WTC11 (cell line): Measurements from ENCODE around the gene RUNX1. TPM values are rescaled to one million over a fixed set of nuclear protein-coding genes. Genes with fewer than 3 reads are reported as not detected.

Experiments used
- ATAC-seq: fragments of 200-7000 bp; cut with Tn5 transposase; 2 replicates; pipeline ENCODE4 v1.10.0; 2021; ENCODE audit warnings: mild to moderate bottlenecking, moderate library complexity
- CTCF ChIA-PET: fragments of 300-600 bp; sonication (Branson Sonifier 250); formaldehyde crosslinking; loops from one replicate; lab custom pipeline; 2021; ENCODE audit warnings: antibody characterized with exemption; lab: Charles Lee
- POLR2A ChIA-PET: fragments of 350-600 bp; sonication (Branson Sonifier 250); formaldehyde crosslinking; loops from one replicate; lab custom pipeline; 2021; ENCODE audit warnings: antibody characterized with exemption; lab: Charles Lee
- DNase-seq: peaks from one replicate; pipeline ENCODE4 v3.0.0; 2021; ENCODE audit warnings: low spot score
- H3K27ac Mint-ChIP-seq: 2 replicates; pipeline ENCODE4 v1.8.0; 2021; ENCODE audit warnings: mixed read lengths
- H3K27me3 Mint-ChIP-seq: 2 replicates; pipeline ENCODE4 v1.8.0; 2021; ENCODE audit warnings: low read depth, mild to moderate bottlenecking, moderate library complexity, mixed read lengths
- H3K36me3 Mint-ChIP-seq: 2 replicates; pipeline ENCODE4 v1.8.0; 2021; ENCODE audit warnings: mixed read lengths
- H3K4me1 Mint-ChIP-seq: 2 replicates; pipeline ENCODE4 v1.8.0; 2022; ENCODE audit warnings: mixed read lengths
- H3K4me3 Mint-ChIP-seq: 2 replicates; pipeline ENCODE4 v1.8.0; 2021; ENCODE audit warnings: mild to moderate bottlenecking, moderate library complexity, mixed read lengths
- H3K9me3 Mint-ChIP-seq: 2 replicates; pipeline ENCODE4 v1.8.0; 2021; ENCODE audit warnings: mixed read lengths
- AR ChIP-seq: fragments of 250-450 bp; sonication (Bioruptor Pico); IDR thresholded peaks from 2 replicates; pipeline ENCODE4 v1.9.0; 2021; ENCODE audit warnings: mild to moderate bottlenecking
- CBFB ChIP-seq: sonication (generic); formaldehyde crosslinking; IDR thresholded peaks from 2 replicates; pipeline ENCODE4 v1.8.1; 2022; ENCODE audit warnings: mild to moderate bottlenecking, low read depth, missing genetic modification reagents
- CREB1 ChIP-seq: sonication (generic); formaldehyde crosslinking; IDR thresholded peaks from 2 replicates; pipeline ENCODE4 v1.8.0; 2023; ENCODE audit warnings: mild to moderate bottlenecking, missing genetic modification reagents
- CTCF ChIP-seq: fragments of 200-600 bp; IDR thresholded peaks from 2 replicates; pipeline ENCODE4 v1.8.0; 2022; ENCODE audit warnings: antibody characterized with exemption
- E2F1 ChIP-seq: sonication (generic); formaldehyde crosslinking; IDR thresholded peaks from 2 replicates; pipeline ENCODE4 v1.8.0; 2022; ENCODE audit warnings: mild to moderate bottlenecking, missing genetic modification reagents
- ELF4 ChIP-seq: sonication (generic); formaldehyde crosslinking; IDR thresholded peaks from 2 replicates; pipeline ENCODE4 v1.8.1; 2022; ENCODE audit warnings: low read depth, mild to moderate bottlenecking, moderate library complexity, missing genetic modification reagents
- FOXK1 ChIP-seq: sonication (generic); formaldehyde crosslinking; IDR thresholded peaks from 2 replicates; pipeline ENCODE4 v1.8.0; 2022; ENCODE audit warnings: mild to moderate bottlenecking, moderate library complexity, missing genetic modification reagents
- FOXP4 ChIP-seq: sonication (generic); formaldehyde crosslinking; IDR thresholded peaks from 2 replicates; pipeline ENCODE4 v1.8.0; 2022; ENCODE audit warnings: mild to moderate bottlenecking, missing genetic modification reagents
- GRHL2 ChIP-seq: fragments of 250-450 bp; sonication (Bioruptor Pico); IDR thresholded peaks from 2 replicates; pipeline ENCODE4 v1.8.0; 2022; ENCODE audit warnings: mild to moderate bottlenecking, moderate library complexity; ENCODE audit not compliant: insufficient replicate concordance, severe bottlenecking
- KAT7 ChIP-seq: sonication (generic); formaldehyde crosslinking; IDR thresholded peaks from 2 replicates; pipeline ENCODE4 v1.8.1; 2023; ENCODE audit warnings: missing genetic modification reagents, mild to moderate bottlenecking, borderline replicate concordance
- MXD4 ChIP-seq: fragments of 250-450 bp; sonication (Bioruptor Pico); IDR thresholded peaks from 2 replicates; pipeline ENCODE4 v1.8.0; 2021; ENCODE audit warnings: mild to moderate bottlenecking, moderate library complexity, borderline replicate concordance
- NFE2L1 ChIP-seq: sonication (generic); formaldehyde crosslinking; IDR thresholded peaks from 2 replicates; pipeline ENCODE4 v1.8.1; 2023; ENCODE audit warnings: missing genetic modification reagents
- NR1H2 ChIP-seq: sonication (generic); formaldehyde crosslinking; IDR thresholded peaks from 2 replicates; pipeline ENCODE4 v1.9.0; 2021; ENCODE audit warnings: mild to moderate bottlenecking, moderate library complexity, missing genetic modification reagents
- PRRX2 ChIP-seq: fragments of 250-450 bp; sonication (Bioruptor Pico); IDR thresholded peaks from 2 replicates; pipeline ENCODE4 v1.8.0; 2021; ENCODE audit warnings: mild to moderate bottlenecking
- RELA ChIP-seq: sonication (generic); formaldehyde crosslinking; IDR thresholded peaks from 2 replicates; pipeline ENCODE4 v1.8.1; 2022; ENCODE audit warnings: missing genetic modification reagents, mild to moderate bottlenecking, borderline replicate concordance
- TEAD4 ChIP-seq: sonication (generic); formaldehyde crosslinking; IDR thresholded peaks from 2 replicates; pipeline ENCODE4 v1.8.0; 2022; ENCODE audit warnings: mild to moderate bottlenecking, missing genetic modification reagents
- ZNF121 ChIP-seq: sonication (generic); formaldehyde crosslinking; IDR thresholded peaks from 2 replicates; pipeline ENCODE4 v1.8.0; 2023; ENCODE audit warnings: missing genetic modification reagents
- ZNF263 ChIP-seq: sonication (generic); formaldehyde crosslinking; IDR thresholded peaks from 2 replicates; pipeline ENCODE4 v1.8.1; 2022; ENCODE audit warnings: low read depth, mild to moderate bottlenecking, moderate library complexity, missing genetic modification reagents
- ZNF416 ChIP-seq: fragments of 250-450 bp; sonication (Bioruptor Pico); IDR thresholded peaks from 2 replicates; pipeline ENCODE4 v1.9.0; 2021; ENCODE audit warnings: mild to moderate bottlenecking, inconsistent platforms
- total RNA-seq: library from RNA; stranded (reverse); gene quantifications from 3 replicates; pipeline ENCODE4 v1.2.3, GENCODE V29; 2021
- TF ChIP-seq, protein P1 (sequence below): fragments of 250-450 bp; sonication (Bioruptor Pico); IDR thresholded peaks from 2 replicates; pipeline ENCODE4 v1.8.0; 2021; ENCODE audit warnings: mild to moderate bottlenecking
- TF ChIP-seq, protein P2 (sequence below): sonication (generic); formaldehyde crosslinking; IDR thresholded peaks from 2 replicates; pipeline ENCODE4 v1.8.1; 2023; ENCODE audit warnings: mild to moderate bottlenecking, missing genetic modification reagents
- TF ChIP-seq, protein P3 (sequence below): fragments of 250-450 bp; sonication (Bioruptor Pico); conservative IDR thresholded peaks from 2 replicates; pipeline ENCODE4 v1.9.0; 2021; ENCODE audit warnings: mild to moderate bottlenecking

RUNX1 gene
- total RNA-seq, 1 experiment from 2014 or later: 2.2 TPM

DNA sequence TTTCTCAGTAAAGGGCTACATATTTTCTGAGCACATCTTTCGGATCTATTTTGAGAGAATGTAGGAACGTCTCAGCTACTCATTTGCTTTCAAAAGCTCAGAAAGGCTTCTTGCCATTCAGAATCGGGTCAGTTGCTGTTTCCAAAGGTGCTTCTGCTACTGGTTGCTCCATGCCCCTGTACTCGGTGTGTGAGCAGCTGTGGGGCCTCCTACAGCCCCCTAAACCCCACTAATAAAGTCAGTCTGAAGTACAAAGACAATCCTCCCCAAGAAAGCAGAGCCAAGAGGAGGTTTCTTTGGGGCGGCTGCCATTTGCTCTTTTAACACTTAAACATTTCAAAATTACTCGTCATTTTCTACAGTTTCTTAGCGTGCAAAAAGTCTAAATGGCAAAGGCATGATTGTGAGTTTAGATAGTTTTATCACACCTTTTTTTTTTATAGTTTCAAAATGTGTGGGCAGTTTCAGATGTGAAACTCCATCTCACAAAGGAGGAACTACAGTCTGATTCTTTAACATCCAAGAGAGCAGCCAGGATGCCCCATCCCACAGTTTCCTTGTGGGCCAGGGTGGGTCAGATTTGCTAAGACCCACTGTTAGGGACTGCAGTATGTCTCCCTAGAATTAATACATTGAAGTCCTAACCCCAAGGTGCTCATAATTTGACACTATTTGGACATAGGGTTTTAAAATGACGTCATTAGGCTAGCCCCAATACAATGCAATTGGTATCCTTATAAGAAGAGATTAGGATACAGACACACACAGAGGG lies 4.1 kb downstream of the RUNX1 start:
- H3K4me1 Mint-ChIP-seq: peaks cover 39% of the 10 kb centered on the region
- no peak overlapping the region for H3K27ac Mint-ChIP-seq
- peaks cover 4% of the 10 kb centered on the region for H3K27me3 Mint-ChIP-seq
- DNase-seq (no peak), ATAC-seq (no peak)
- POLR2A ChIA-PET: no interaction called here
- no peak overlapping the region for H3K4me3 Mint-ChIP-seq
- H3K36me3 Mint-ChIP-seq: no peaks in the 10 kb centered on the region
- CTCF ChIA-PET: no interaction called here
- TF ChIP-seq ELF4 (CRISPR knock-in tag) (no peak), CBFB (CRISPR knock-in tag) (no peak), FOXK1 (CRISPR knock-in tag) (no peak), TEAD4 (no peak), FOXP4 (CRISPR knock-in tag) (no peak), CREB1 (no peak), NR1H2 (CRISPR knock-in tag) (no peak), CTCF (no peak), KAT7 (CRISPR knock-in tag) (no peak), PRRX2 (CRISPR knock-in tag) (no peak), GRHL2 (CRISPR knock-in tag) (no peak), ZNF121 (CRISPR knock-in tag) (no peak), ZNF416 (CRISPR knock-in tag) (no peak), NFE2L1 (no peak), MXD4 (CRISPR knock-in tag) (no peak), ZNF263 (CRISPR knock-in tag) (no peak), E2F1 (CRISPR knock-in tag) (no peak)
- TF ChIP-seq, protein P1, sequence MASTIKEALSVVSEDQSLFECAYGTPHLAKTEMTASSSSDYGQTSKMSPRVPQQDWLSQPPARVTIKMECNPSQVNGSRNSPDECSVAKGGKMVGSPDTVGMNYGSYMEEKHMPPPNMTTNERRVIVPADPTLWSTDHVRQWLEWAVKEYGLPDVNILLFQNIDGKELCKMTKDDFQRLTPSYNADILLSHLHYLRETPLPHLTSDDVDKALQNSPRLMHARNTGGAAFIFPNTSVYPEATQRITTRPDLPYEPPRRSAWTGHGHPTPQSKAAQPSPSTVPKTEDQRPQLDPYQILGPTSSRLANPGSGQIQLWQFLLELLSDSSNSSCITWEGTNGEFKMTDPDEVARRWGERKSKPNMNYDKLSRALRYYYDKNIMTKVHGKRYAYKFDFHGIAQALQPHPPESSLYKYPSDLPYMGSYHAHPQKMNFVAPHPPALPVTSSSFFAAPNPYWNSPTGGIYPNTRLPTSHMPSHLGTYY (CRISPR knock-in tag): no peak
- H3K9me3 Mint-ChIP-seq: no peaks in the 10 kb centered on the region

GRCh38 chr21:35044128-35044527 lies 5.0 kb downstream of the RUNX1 start:
- DNase-seq: no peak
- Mint-ChIP-seq H3K36me3 (no peaks in the 10 kb centered on the region), H3K9me3 (no peaks in the 10 kb centered on the region), H3K27ac (no peak overlapping the region), H3K27me3 (peaks cover 4% of the 10 kb centered on the region), H3K4me3 (no peak overlapping the region), H3K4me1 (peaks cover 39% of the 10 kb centered on the region)
- ChIA-PET CTCF (no interaction called here), POLR2A (interaction anchor here (0.5 kb wide), 1 partner anchor 796 kb away, joined by 3 read pairs; no protein-coding TSS in a partner anchor)
- no peak for ATAC-seq
- TF ChIP-seq RELA (no peak), AR (CRISPR knock-in tag) (no peak)
- TF ChIP-seq, protein P2, sequence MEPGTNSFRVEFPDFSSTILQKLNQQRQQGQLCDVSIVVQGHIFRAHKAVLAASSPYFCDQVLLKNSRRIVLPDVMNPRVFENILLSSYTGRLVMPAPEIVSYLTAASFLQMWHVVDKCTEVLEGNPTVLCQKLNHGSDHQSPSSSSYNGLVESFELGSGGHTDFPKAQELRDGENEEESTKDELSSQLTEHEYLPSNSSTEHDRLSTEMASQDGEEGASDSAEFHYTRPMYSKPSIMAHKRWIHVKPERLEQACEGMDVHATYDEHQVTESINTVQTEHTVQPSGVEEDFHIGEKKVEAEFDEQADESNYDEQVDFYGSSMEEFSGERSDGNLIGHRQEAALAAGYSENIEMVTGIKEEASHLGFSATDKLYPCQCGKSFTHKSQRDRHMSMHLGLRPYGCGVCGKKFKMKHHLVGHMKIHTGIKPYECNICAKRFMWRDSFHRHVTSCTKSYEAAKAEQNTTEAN (CRISPR knock-in tag): no peak
- TF ChIP-seq, protein P3, sequence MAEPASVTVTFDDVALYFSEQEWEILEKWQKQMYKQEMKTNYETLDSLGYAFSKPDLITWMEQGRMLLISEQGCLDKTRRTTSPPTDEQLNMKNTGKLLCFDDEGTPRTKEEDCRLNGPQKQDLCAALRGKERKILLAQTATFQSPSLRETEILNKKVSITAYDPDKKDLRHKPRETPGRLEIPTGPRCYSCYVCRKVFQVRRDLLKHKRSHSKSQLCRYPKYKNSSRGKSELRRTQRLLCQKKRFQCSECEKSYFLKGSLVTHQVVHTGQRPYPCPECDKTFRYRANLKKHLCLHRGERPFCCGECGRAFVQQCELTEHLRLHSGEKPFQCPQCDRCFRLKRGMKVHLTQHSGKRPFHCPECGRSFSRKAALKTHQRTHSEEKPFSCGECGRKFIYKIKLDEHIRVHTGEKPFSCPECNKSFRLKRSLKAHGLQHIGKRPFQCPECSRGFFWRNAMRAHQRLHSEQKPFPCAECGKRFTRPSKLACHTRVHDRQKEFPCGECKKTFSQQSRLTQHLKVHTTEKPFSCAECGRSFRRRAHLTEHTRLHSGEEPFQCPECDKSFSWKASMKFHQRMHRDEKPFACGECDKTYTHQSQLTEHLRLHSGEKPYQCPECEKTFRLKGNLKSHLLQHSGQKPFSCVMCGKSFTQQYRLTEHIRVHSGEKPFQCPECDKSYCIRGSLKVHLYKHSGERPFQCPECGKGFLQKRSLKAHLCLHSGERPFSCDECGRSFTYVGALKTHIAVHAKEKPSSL: no peak
